Endothelial cell of umbilical vein (primary cell): Measurements from ENCODE around the gene ABCA1. TPM values are rescaled to one million over a fixed set of nuclear protein-coding genes. Genes with fewer than 3 reads are reported as not detected.
"Not testable (repeated sequence)": the region's sequence is repeated elsewhere in the genome, so short reads cannot be mapped to it uniquely, and the experiment has no call there.

Source experiments
- BruUV-seq: library from RNA; stranded (reverse); fragments of 400-500 nt; replicated peaks from 2 replicates; lab custom pipeline; 2021; lab: Mats Ljungman, UMichigan
- CTCF ChIA-PET: fragments of 300-600, 350-600 bp; sonication (Branson Sonifier 250); formaldehyde crosslinking; loops from one replicate; lab custom pipeline; 2021; ENCODE audit warnings: antibody characterized with exemption, inconsistent platforms; lab: Charles Lee
- POLR2A ChIA-PET: fragments of 300-600, 350-600 bp; sonication (Branson Sonifier 250); formaldehyde crosslinking; loops from one replicate; lab custom pipeline; 2021; ENCODE audit warnings: antibody characterized with exemption, inconsistent platforms; lab: Charles Lee
- DNase-seq: peaks from one replicate; pipeline ENCODE4 v3.0.0-alpha.2; 2011; ENCODE audit warnings: low read depth, low spot score
- FAIRE-seq: peaks from 2 replicates; lab custom pipeline; 2011; peaks lifted over from hg19 to GRCh38; lab: Jason Lieb, UNC
- H2AFZ ChIP-seq: 2 replicates; pipeline ENCODE4 v1.6.0; 2012; ENCODE audit warnings: low read depth, low read length, control low read depth, inconsistent platforms
- H3K27ac ChIP-seq: 2 replicates; pipeline ENCODE4 v1.5.1; 2011; ENCODE audit warnings: low read depth, mild to moderate bottlenecking, control low read depth, low read length, moderate library complexity; ENCODE audit not compliant: insufficient read depth
- H3K27me3 ChIP-seq, 2 experiments: 2 replicates each; pipeline versions ENCODE4 v1.6.0 to v1.6.1; 2011; ENCODE audit warnings: low read length in 2 of 2, mixed read lengths in 1 of 2; ENCODE audit not compliant: control insufficient read depth in 2 of 2, insufficient read depth in 2 of 2
- H3K36me3 ChIP-seq, 2 experiments: 2 replicates in 1 of 2; 3 replicates in 1 of 2; pipeline ENCODE4 v1.5.1; 2011; ENCODE audit warnings: low read length in 2 of 2, mild to moderate bottlenecking in 1 of 2, moderate library complexity in 1 of 2; ENCODE audit not compliant: control insufficient read depth in 2 of 2, insufficient read depth in 2 of 2; ENCODE audit errors: extremely low read depth in 1 of 2
- H3K4me1 ChIP-seq: 3 replicates; pipeline ENCODE4 v1.5.1; 2011; ENCODE audit warnings: mild to moderate bottlenecking, low read length; ENCODE audit not compliant: control insufficient read depth, insufficient read depth; ENCODE audit errors: extremely low read depth
- H3K4me2 ChIP-seq: 2 replicates; pipeline ENCODE4 v1.6.1; 2011; ENCODE audit warnings: low read length, control low read depth, mixed read lengths; ENCODE audit not compliant: insufficient read depth
- H3K4me3 ChIP-seq, 3 experiments: fragments of 200-600 bp in 1 of 3; sonication (generic), shearing (Covaris generic) in 1 of 3; replicated peaks in 1 of 3; 2 replicates each; pipeline ENCODE4 v1.5.1; 2011 to 2016; ENCODE audit warnings: control low read depth in 3 of 3, low read length in 3 of 3, mild to moderate bottlenecking in 2 of 3, inconsistent platforms in 1 of 3, low read depth in 1 of 3, moderate library complexity in 1 of 3; ENCODE audit not compliant: insufficient read depth in 1 of 3
- H3K79me2 ChIP-seq: 2 replicates; pipeline ENCODE4 v1.6.0; 2012; ENCODE audit warnings: low read length, inconsistent platforms; ENCODE audit not compliant: control insufficient read depth, insufficient read depth
- H3K9ac ChIP-seq: replicated peaks from 2 replicates; pipeline ENCODE3; 2011; ENCODE audit warnings: low read length, control low read depth; ENCODE audit not compliant: insufficient read depth; ENCODE audit errors: extremely low read depth
- H3K9me1 ChIP-seq: replicated peaks from 3 replicates; pipeline ENCODE4 v1.6.0; 2011; ENCODE audit warnings: mild to moderate bottlenecking, low read length; ENCODE audit not compliant: control insufficient read depth, insufficient read depth; ENCODE audit errors: extremely low read depth
- H3K9me3 ChIP-seq: replicated peaks from 2 replicates; pipeline ENCODE4 v1.5.1; 2012; ENCODE audit warnings: low read length, inconsistent platforms; ENCODE audit not compliant: control insufficient read depth, insufficient read depth
- H4K20me1 ChIP-seq: replicated peaks from 2 replicates; pipeline ENCODE3; 2011; ENCODE audit warnings: mild to moderate bottlenecking, low read length; ENCODE audit not compliant: control insufficient read depth, insufficient read depth; ENCODE audit errors: extremely low read depth
- EZH2 ChIP-seq: IDR thresholded peaks from 2 replicates; pipeline ENCODE4 v1.6.1; 2012; ENCODE audit warnings: borderline replicate concordance, low read depth, mild to moderate bottlenecking, moderate library complexity, low read length, inconsistent platforms; ENCODE audit not compliant: severe bottlenecking
- FOS ChIP-seq: IDR thresholded peaks from 2 replicates; pipeline ENCODE4 v1.6.1; 2011; ENCODE audit warnings: mild to moderate bottlenecking, low read length, moderate library complexity, borderline replicate concordance; ENCODE audit not compliant: insufficient read depth
- GATA2 ChIP-seq: IDR thresholded peaks from 2 replicates; pipeline ENCODE4 v1.7.0; 2011; ENCODE audit warnings: low read depth, mild to moderate bottlenecking, moderate library complexity, mixed read lengths, low read length; ENCODE audit not compliant: insufficient read length, insufficient read depth
- JUN ChIP-seq: IDR thresholded peaks from 2 replicates; pipeline ENCODE4 v1.6.1; 2011; ENCODE audit warnings: borderline replicate concordance, low read depth; ENCODE audit not compliant: insufficient read length, insufficient read depth
- MYC ChIP-seq: IDR thresholded peaks from one replicate; pipeline ENCODE4 v1.6.1; 2011; ENCODE audit warnings: mild to moderate bottlenecking, low read depth, low read length
- POLR2A ChIP-seq: IDR thresholded peaks from 2 replicates; pipeline ENCODE4 v1.6.1; 2012; ENCODE audit warnings: low read depth, mild to moderate bottlenecking, control low read depth, low read length
- POLR2AphosphoS5 ChIP-seq: IDR thresholded peaks from 2 replicates; pipeline ENCODE4 v1.6.1; 2012; ENCODE audit warnings: low read depth, mild to moderate bottlenecking, control low read depth, low read length, moderate library complexity; ENCODE audit not compliant: insufficient read depth
- dilution Hi-C: fragments of 300-500 bp; cut with MboI; formaldehyde crosslinking; loops from one replicate; pipeline ENCODE4 v1.15.0; 2019; ENCODE audit warnings: low sequenced_read_pairs; ENCODE audit not compliant: extremely low pct_ligation_motif_present
- intact Hi-C: fragments of 100-400 bp; cut with micrococcal nuclease; formaldehyde crosslinking; loops from one replicate; pipeline ENCODE4 v1.10.0; 2022
- polyA plus RNA-seq, 4 experiments: library from polyadenylated mRNA; depleted of rRNA in 3 of 4; stranded (reverse) in 3 of 4; unstranded in 1 of 4; fragments of >200 nt; gene quantifications; 2 replicates each; pipeline versions ENCODE4 v1.2.1 to v1.2.3, GENCODE V29; 2011 to 2012; ENCODE audit warnings: missing spikeins in 1 of 4
- total RNA-seq: library from RNA; stranded (reverse); gene quantifications from 2 replicates; pipeline ENCODE4 v1.2.3, GENCODE V29; 2021
- TF ChIP-seq, protein P1 (sequence below), 2 donors: IDR thresholded peaks; 1 replicate in 1 of 2; 2 replicates in 1 of 2; pipeline ENCODE4 v1.5.1; 2011; ENCODE audit warnings: low read length in 2 of 2, mild to moderate bottlenecking in 2 of 2, moderate library complexity in 2 of 2, control low read depth in 1 of 2, inconsistent platforms in 1 of 2, low read depth in 1 of 2; ENCODE audit not compliant: insufficient read depth in 1 of 2; ENCODE audit errors: extremely low read depth in 1 of 2
- TF ChIP-seq, protein P2 (sequence below): IDR thresholded peaks from 2 replicates; pipeline ENCODE4 v1.6.1; 2011; ENCODE audit not compliant: insufficient read depth, insufficient read length

Gene ABCA1
- total and polyA plus RNA-seq, 2 donors (not counting 3 experiments of a cell fraction or from before 2014, with no cell fraction given) = 2.4 to 9.8 TPM

DNA sequence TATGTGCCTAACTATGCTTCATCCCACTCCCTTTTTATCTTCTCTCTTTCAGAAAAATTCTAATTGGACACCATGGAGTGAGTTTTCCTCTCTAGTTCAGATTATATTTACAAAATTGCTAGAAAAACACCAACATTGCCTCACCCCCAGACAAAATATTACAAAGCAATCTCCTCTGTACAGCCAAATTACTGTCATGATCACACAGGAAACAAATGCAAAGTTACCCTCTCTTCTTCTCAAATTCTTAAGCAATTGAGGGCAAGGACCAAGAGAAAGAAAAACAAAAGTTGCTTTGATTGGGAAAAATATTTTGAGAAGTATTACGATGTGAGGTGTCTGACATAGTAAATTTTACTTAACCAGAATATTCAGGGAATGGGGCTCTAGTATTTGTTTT is 30.8 kb upstream of the ABCA1 start:
- POLR2A ChIA-PET = no interaction called here
- H4K20me1 ChIP-seq = no peaks in the 10 kb centered on the region
- no TSS peak for BruUV-seq
- no peak for DNase-seq
- H3K27ac ChIP-seq = no peak overlapping the region
- CTCF ChIA-PET = interaction anchor here (1.0 kb wide), 1 partner anchor 26 kb away, joined by 3 read pairs; no protein-coding TSS in a partner anchor
- intact Hi-C loops (no loop called here), dilution Hi-C loops (no loop called here)
- H2AFZ ChIP-seq = no peak overlapping the region
- no peak overlapping the region for H3K9ac ChIP-seq
- peaks cover 0 to 2% of the 10 kb centered on the region in 2 experiments for H3K27me3 ChIP-seq
- no peaks in the 10 kb centered on the region for H3K9me3 ChIP-seq
- no peak overlapping the region for H3K4me2 ChIP-seq
- no peak for FAIRE-seq
- H3K79me2 ChIP-seq = no peaks in the 10 kb centered on the region
- H3K9me1 ChIP-seq = no peaks in the 10 kb centered on the region
- H3K36me3 ChIP-seq = no peaks in the 10 kb centered on the region
- no peak for TF ChIP-seq POLR2A
- TF ChIP-seq, protein P1, sequence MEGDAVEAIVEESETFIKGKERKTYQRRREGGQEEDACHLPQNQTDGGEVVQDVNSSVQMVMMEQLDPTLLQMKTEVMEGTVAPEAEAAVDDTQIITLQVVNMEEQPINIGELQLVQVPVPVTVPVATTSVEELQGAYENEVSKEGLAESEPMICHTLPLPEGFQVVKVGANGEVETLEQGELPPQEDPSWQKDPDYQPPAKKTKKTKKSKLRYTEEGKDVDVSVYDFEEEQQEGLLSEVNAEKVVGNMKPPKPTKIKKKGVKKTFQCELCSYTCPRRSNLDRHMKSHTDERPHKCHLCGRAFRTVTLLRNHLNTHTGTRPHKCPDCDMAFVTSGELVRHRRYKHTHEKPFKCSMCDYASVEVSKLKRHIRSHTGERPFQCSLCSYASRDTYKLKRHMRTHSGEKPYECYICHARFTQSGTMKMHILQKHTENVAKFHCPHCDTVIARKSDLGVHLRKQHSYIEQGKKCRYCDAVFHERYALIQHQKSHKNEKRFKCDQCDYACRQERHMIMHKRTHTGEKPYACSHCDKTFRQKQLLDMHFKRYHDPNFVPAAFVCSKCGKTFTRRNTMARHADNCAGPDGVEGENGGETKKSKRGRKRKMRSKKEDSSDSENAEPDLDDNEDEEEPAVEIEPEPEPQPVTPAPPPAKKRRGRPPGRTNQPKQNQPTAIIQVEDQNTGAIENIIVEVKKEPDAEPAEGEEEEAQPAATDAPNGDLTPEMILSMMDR (IDR thresholded peaks at IDR 0.05; ENCODE audit: extremely low read depth in 1 of 2, insufficient read depth in 1 of 2, low read depth in 1 of 2, low read length in 2 of 2) = no peak
- no peak for TF ChIP-seq MYC
- no peak for TF ChIP-seq JUN
- no peak for TF ChIP-seq EZH2
- TF ChIP-seq, protein P2, sequence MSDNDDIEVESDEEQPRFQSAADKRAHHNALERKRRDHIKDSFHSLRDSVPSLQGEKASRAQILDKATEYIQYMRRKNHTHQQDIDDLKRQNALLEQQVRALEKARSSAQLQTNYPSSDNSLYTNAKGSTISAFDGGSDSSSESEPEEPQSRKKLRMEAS = no peak
- TF ChIP-seq POLR2AphosphoS5 = no peak
- no peak for TF ChIP-seq GATA2
- no peak for TF ChIP-seq FOS
- peaks cover 4% of the 10 kb centered on the region for H3K4me1 ChIP-seq
- H3K4me3 ChIP-seq = no peak overlapping the region

DNA sequence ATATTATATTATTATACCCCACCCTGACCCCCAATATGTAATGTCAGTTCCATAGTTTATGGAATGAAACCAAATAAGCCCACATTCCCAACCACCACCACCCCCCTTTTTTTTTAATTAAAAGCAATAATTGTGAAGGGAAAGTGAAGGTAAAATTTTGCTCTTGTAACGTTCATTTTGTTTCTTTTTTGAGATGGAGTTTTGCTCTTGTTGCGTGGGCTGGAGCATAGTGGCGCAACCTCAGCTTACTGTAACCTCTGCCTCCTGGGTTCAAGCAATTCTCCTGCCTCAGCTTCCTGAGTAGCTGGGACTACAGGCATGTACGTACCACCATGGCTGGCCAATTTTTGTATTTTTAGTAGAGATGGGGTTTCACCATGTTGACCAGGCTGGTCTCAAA is 30.1 kb upstream of the ABCA1 start:
- dilution Hi-C loops, CTCF ChIA-PET, H2AFZ ChIP-seq, H3K4me3 ChIP-seq, DNase-seq, H3K36me3 ChIP-seq, H3K27ac ChIP-seq, H3K9me1 ChIP-seq, POLR2A ChIA-PET, BruUV-seq, H3K4me2 ChIP-seq, H3K4me1 ChIP-seq, FAIRE-seq, H3K9ac ChIP-seq, H3K27me3 ChIP-seq, H4K20me1 ChIP-seq, H3K79me2 ChIP-seq, intact Hi-C loops, H3K9me3 ChIP-seq: not testable (repeated sequence)
